Stimulated activated CD4-positive, alpha-beta T cell treated with anti-CD3 and anti-CD28 coated beads, Interleukin-12 subunit alpha, Interleukin-12 subunit beta, amount 100 ng/mL, for 4 hours (primary cell): ENCODE measurements around the gene SERPINB6.
"Not testable (repeated sequence)": the region's sequence is repeated elsewhere in the genome, so short reads cannot be mapped to it uniquely, and the experiment has no call there.

ENCODE experiments used
- DNase-seq: peaks from one replicate; pipeline ENCODE4 v3.0.0-alpha.2; 2020

The SERPINB6 gene

GRCh38 chr6:2971420-2972218 lies at the start of gene SERPINB6:
Gene SERPINB6, minus strand, starts transcription at chr6:2971567. Its CDS starts 12,235 bp downstream, at chr6:2959332.
- DNase-seq = peak; percentile 34

GRCh38 chr6:3019749-3020320 lies 48.5 kb upstream of the SERPINB6 start:
- no peak for DNase-seq

- DNase-seq = no peak
Observed at GRCh38 chr6:3019065-3019464, 47.7 kb upstream of the SERPINB6 start.

GRCh38 chr6:3017304-3017703 lies 45.9 kb upstream of the SERPINB6 start:
- DNase-seq = no peak

GRCh38 chr6:3016473-3017280 lies 45.3 kb upstream of the SERPINB6 start:
- no peak for DNase-seq

- no peak for DNase-seq
Observed at GRCh38 chr6:3015144-3015543, 43.8 kb upstream of the SERPINB6 start.

- no peak for DNase-seq
Observed at GRCh38 chr6:3014675-3015066, 43.3 kb upstream of the SERPINB6 start.

- DNase-seq = no peak
Observed at GRCh38 chr6:3013901-3014674, 42.7 kb upstream of the SERPINB6 start.

- DNase-seq = no peak
Observed at GRCh38 chr6:3013486-3013885, 42.1 kb upstream of the SERPINB6 start.

- DNase-seq = no peak
Observed at GRCh38 chr6:3011592-3011991, 40.2 kb upstream of the SERPINB6 start.

GRCh38 chr6:3011158-3011557 lies 39.8 kb upstream of the SERPINB6 start:
- DNase-seq = no peak

GRCh38 chr6:3009930-3010329 lies 38.6 kb upstream of the SERPINB6 start:
- no peak for DNase-seq

- DNase-seq = not testable (repeated sequence)
Observed at GRCh38 chr6:3008712-3009265, 37.4 kb upstream of the SERPINB6 start.

GRCh38 chr6:3007571-3007970 lies 36.2 kb upstream of the SERPINB6 start:
- DNase-seq = no peak

GRCh38 chr6:3006476-3006875 lies 35.1 kb upstream of the SERPINB6 start:
- no peak for DNase-seq

- no peak for DNase-seq
Observed at GRCh38 chr6:3005874-3006273, 34.5 kb upstream of the SERPINB6 start.

- no peak for DNase-seq
Observed at GRCh38 chr6:3005077-3005476, 33.7 kb upstream of the SERPINB6 start.

- not testable (repeated sequence) for DNase-seq
Observed at GRCh38 chr6:3003226-3003625, 31.9 kb upstream of the SERPINB6 start.

GRCh38 chr6:3001773-3002293 lies 30.5 kb upstream of the SERPINB6 start:
- DNase-seq = no peak

GRCh38 chr6:3001146-3001772 lies 29.9 kb upstream of the SERPINB6 start:
- no peak for DNase-seq

- DNase-seq = peak; percentile 91
Observed at GRCh38 chr6:2999618-3000557, 28.5 kb upstream of the SERPINB6 start, which contains the start of gene NQO2. Gene NQO2, plus strand, starts transcription at chr6:2999894. Its CDS starts 6,659 bp downstream, at chr6:3006553.
